RPMI7951 (cell line): ENCODE measurements around the gene MIDN. TPM values are rescaled to one million over a fixed set of nuclear protein-coding genes. Genes with fewer than 3 reads are reported as not detected.

Experiments used
- DNase-seq: peaks from one replicate; pipeline ENCODE4 v3.0.0-alpha.2; 2012; ENCODE audit warnings: low read depth
- total RNA-seq: library from RNA; depleted of rRNA; stranded (reverse); fragments of >200 nt; shearing (Covaris generic); gene quantifications from 2 replicates; pipeline ENCODE4 v1.2.3, GENCODE V29; 2014

The MIDN gene
- total RNA-seq, 1 experiment from 2014 or later: 3.2 TPM

- DNase-seq: no peak
Measured at GRCh38 chr19:1258707-1259205, 10.4 kb downstream of the MIDN start.

- peak; percentile 66 for DNase-seq
Measured at GRCh38 chr19:1259206-1259875, 11.0 kb downstream of the MIDN start.

- peak; percentile 53 for DNase-seq
Measured at GRCh38 chr19:1259876-1260748, 11.7 kb downstream of the MIDN start.

- DNase-seq: peak; percentile 92
Measured at GRCh38 chr19:1260749-1261537, 12.6 kb downstream of the MIDN start.

- DNase-seq: no peak
Measured at GRCh38 chr19:1261538-1261797, 13.1 kb downstream of the MIDN start.

GRCh38 chr19:1261798-1262622 lies 13.6 kb downstream of the MIDN start:
- peak; percentile 60 for DNase-seq

- peak; percentile 63 for DNase-seq
Measured at GRCh38 chr19:1262623-1263123, 14.3 kb downstream of the MIDN start.

GRCh38 chr19:1263188-1263587 lies 14.8 kb downstream of the MIDN start:
- peak; percentile 55 for DNase-seq

GRCh38 chr19:1264801-1265614 lies 16.6 kb downstream of the MIDN start:
- DNase-seq: peak; percentile 97

- peak; percentile 99 for DNase-seq
Measured at GRCh38 chr19:1265615-1266128, 17.3 kb downstream of the MIDN start.

GRCh38 chr19:1266129-1266915 lies 17.9 kb downstream of the MIDN start:
- peak; percentile 96 for DNase-seq

- DNase-seq: peak; percentile 58
Measured at GRCh38 chr19:1266916-1267476, 18.6 kb downstream of the MIDN start.

GRCh38 chr19:1267477-1268225 lies 19.3 kb downstream of the MIDN start:
- no peak for DNase-seq

GRCh38 chr19:1268226-1269064 lies 20.1 kb downstream of the MIDN start:
- no peak for DNase-seq

GRCh38 chr19:1269065-1269477 lies 20.7 kb downstream of the MIDN start, which contains the start of gene CIRBP:
CIRBP (plus strand) TSS chr19:1269332; CDS start chr19:1270934, 1,602 bp downstream.
- peak; percentile 98 for DNase-seq

- DNase-seq: peak; percentile 92
Measured at GRCh38 chr19:1269478-1270212, 21.3 kb downstream of the MIDN start.
